RPMI7951 (cell line): Measurements from ENCODE around the gene TNIP2. TPM values are rescaled to one million over a fixed set of nuclear protein-coding genes. Genes with fewer than 3 reads are reported as not detected.

Source experiments
- DNase-seq: peaks from one replicate; pipeline ENCODE4 v3.0.0-alpha.2; 2012; ENCODE audit warnings: low read depth
- total RNA-seq: library from RNA; depleted of rRNA; stranded (reverse); fragments of >200 nt; shearing (Covaris generic); gene quantifications from 2 replicates; pipeline ENCODE4 v1.2.3, GENCODE V29; 2014; rRNA removed

The TNIP2 gene
- total RNA-seq = 21.7 and 23.3 TPM in 2 replicates

GRCh38 chr4:2755821-2756690 is at the start of gene TNIP2:
TSS of gene TNIP2 (minus strand) at chr4:2756336. CDS start at chr4:2756289, 47 bp downstream.
- peak; percentile 82 for DNase-seq

- DNase-seq = no peak
These were observed 48.9 kb upstream of the TNIP2 start for GRCh38 chr4:2804973-2805501.

- DNase-seq = no peak
These were observed 48.4 kb upstream of the TNIP2 start for GRCh38 chr4:2804449-2804972.

DNA sequence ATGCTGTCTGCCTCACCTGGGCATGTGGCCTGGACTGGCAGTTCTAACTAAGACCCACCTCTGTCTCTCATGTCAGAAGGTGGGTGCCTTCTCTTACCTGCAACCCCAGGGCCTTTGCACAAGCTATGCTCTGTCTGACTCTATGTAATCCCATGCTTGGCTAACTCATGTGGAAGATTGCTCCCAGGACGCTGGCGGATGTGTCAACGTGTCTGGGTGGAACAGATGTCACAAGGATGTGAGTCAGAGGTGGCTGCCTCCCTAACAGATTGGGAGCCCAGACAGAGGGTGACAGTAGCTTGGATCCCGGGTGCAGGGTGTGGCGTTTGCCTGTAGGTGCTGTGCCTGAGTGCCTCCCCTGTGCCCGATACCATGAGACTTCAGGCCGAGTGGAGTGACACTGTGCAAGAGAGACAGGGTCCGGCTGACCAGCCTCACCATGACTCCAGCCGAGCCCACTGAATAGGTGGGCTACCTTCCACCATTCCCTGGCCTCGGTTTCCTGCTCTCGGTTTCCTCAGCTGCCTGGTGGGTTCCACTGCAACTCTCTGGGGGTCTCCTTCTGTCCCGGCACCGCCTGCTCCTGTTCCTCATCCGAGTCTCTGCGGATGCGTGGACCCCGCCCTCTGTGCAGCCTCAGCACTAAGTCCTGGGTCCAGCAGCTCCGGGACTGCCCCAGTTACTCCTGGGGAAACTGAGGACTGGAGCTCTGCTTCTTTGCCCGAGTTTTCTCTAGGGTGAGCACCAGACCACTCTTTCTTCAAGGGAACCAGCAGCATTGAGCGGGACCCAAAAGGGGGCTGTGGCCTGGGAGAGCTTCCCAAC is 47.7 kb upstream of the TNIP2 start:
- peak; percentile 62 for DNase-seq

DNA sequence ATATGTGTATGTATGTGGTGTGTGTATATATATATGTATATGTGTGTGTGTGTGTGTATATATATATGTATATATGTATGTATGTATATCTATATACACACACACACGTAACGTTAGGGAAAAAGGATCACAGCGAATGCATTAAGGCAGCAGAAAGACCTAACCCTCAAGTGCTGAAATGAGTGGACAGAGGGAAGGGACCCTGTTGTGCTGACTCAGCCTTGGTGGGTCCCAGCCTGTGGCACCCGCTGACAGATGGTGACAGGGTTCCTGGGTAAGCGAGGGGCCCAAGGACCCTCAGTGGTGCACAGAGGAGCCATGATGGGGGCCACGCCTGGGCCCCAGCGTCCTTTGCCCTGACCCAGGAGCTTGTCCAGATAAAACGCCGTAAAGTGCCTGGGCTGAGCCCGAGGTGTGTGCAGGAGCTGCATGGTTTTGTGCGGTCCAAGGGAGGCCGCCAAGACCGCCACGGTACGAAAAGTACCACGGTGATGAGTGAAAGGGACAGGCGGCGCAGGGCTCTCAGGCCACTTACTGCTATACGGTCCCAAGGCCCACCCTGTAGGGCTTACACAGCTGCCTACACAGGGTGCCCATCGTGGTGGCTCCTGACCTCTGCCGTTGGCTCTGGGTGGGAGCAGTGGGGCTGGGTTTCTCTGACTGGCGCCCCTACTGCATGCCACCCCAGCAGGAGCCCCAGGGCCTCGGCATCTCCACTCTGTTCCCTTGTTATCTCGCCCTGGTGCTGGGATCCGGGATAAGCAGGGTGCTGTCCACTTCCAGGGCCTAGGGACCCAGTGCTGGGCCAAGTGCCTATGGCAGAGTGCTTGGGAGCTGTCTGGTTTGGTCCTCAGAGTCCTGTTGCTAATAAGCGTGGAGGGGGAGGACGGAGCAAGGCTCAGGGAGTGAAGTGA is 46.7 kb upstream of the TNIP2 start:
- DNase-seq = no peak

- peak; percentile 83 for DNase-seq
These were observed 44.8 kb upstream of the TNIP2 start for GRCh38 chr4:2800691-2801596.

- DNase-seq = peak; percentile 20
These were observed 44.0 kb upstream of the TNIP2 start for GRCh38 chr4:2799971-2800690.

- DNase-seq = no peak
These were observed 43.2 kb upstream of the TNIP2 start for GRCh38 chr4:2799224-2799911.

DNA sequence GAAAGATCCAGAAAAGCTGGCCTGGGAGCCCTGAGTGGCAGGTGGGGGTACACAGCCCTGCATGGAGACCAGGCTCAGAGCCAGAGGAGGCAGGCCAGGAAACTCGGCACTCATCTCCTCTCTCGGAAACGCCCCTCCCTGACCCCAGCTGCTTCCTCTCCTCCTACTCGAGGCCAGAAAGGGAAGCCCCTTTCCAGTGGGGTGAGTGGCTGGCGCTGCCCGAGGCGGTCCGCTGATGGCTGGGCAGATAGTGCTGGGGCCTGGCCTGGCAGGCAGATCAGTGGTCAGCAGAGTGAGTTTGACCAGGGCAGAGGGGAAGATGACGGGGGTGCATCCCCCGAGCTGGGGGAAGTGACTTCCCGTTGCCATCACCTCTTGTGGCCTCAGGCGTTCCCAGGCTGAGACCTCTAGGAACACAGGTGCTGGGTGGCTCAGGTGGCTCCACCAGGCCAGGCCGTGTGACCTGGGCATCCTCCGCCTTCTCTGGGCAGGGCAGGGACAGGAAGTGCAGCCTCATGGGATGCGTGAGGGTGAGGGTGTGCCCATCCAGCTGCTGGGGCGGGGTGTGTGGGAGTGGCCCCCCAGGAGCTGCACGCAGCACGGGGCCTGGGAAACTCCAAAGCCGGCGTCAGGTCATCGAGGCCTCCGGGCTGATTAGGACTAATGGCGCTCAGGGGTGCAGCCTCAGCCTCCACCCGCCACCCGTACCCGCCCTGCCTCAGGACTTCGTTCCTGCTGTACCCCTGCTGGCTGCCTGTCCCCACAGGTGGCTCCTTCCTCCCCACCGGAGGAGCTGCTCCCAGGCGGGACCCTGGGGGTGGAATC is 42.5 kb upstream of the TNIP2 start:
- no peak for DNase-seq

GRCh38 chr4:2797545-2798305 is 41.6 kb upstream of the TNIP2 start:
- no peak for DNase-seq

DNA sequence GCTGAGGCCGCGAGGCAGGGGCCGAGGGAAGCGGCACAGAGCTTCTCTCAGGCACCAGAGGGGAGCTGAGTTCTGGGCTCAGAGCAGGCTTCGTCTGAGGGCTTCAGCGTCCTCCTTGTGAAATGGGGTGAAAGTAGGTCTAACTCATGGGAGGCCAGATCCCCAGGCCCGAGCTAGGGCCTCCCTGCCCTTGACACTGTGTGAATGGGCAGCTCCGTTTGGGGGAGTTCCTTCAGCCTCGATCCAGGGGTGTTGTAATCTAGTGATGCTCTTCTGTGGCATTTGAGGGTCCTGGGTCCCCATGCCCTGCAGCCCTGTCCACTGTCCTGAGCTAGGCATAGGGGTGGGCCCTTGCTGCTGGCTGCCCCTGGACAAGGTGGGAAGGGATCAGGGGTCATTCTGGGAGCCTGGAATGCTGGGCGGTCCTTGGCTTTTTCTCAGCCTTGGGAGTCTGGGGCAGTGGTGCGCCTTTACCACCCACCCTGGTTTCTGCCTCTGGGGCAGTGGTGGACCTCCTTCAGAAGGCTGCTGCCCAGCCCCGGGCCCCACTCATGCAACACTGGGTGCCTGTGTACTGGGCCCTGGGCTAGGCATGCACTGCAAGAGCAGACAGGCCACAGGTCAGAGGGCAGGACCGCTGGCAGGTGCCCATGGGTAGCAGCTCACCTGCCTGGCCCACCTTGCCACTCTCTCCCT is 40.9 kb upstream of the TNIP2 start:
- DNase-seq = no peak

DNA sequence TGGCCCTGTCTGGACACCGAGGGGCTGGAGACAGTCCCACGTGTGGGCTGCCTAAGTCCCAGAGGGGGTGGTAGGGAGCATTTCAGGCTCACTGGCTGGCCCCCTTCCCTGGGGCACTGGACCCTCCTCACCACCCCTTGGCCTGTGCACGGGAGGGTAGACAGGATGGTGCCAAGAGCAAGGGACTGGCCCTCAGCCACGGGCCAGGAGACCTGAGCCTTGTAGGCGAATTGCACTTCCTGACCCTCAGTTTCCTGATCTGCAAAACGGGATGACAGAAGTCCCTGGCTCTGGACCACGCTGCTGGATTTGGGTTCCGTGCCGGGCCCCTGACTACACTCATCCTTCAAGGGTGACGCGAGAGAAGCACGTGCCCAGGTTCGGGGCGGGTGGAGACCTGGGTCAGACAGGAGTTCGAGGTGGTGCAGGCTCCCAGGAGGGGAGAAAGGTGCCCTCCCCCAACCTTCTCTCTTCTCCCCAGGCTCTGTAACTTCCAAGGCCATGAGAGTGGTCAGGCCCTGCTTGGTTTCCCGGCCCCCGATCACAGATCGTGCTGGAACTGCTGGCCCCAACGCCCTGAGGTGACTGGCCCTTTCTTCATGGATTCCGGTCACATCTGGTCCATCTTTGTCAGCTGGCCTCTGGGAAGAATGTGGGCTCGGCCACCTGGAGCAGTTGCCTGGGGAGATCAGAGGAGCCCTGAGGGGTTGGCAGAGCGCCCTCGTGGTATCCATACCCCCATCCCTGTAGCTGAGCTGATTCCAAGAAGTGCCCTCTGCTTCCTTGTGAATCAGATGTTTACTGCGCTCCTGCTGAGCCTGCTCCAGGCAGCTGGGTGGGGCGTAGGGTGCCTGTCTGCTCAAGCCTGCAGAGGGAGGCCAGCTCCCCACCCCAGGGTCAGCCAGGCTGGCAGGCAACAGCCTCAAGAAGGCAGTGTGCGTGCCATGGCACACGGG is 40.0 kb upstream of the TNIP2 start:
- DNase-seq = peak; percentile 97

DNA sequence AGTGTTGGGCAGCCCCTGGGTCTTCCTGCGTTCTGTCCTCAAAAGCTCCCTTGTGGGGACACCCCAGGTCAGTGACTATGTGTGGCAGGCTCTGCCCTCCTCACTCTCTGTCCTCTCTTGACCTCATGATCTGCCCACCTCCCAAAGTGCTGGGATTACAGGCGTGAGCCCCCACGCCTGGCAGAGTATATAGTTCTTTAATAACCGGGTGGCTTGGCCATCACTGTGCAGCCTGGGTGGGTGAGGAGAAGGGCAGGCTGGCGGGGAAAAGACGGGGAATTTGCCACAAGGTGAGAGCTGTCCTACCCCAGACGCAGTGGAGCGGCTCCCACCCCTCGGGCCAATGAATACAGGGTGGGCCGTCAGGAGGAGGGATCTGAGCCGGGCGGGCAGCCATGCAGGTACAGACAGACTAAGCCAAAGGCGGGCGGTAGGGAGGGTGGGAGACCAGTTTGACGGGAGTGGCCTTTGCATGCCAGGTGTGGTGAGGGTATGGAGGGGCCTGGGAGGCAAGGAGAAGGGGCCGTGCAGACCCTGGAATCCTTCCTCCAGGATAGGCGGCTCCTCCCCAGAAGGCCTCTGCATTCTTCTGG is 39.3 kb upstream of the TNIP2 start:
- no peak for DNase-seq

- DNase-seq = peak; percentile 94
These were observed 38.6 kb upstream of the TNIP2 start for GRCh38 chr4:2794486-2795299.
